Left ventricle myocardium superior (tissue), 1 donor: ENCODE data around the gene MINAR1. TPM values are rescaled to one million over a fixed set of nuclear protein-coding genes. Genes with fewer than 3 reads are reported as not detected.

ENCODE experiments used
- ATAC-seq: fragments of 200-7000 bp; cut with Tn5 transposase; one replicate; pipeline ENCODE4 v1.9.1; 2020; ENCODE audit warnings: mild to moderate bottlenecking, moderate library complexity
- DNase-seq: peaks from one replicate; pipeline ENCODE4 v3.0.0-alpha.2; 2020
- intact Hi-C: fragments of 100-400 bp; cut with micrococcal nuclease; formaldehyde crosslinking; loops from one replicate; pipeline ENCODE4 v1.11.0; 2022
- total RNA-seq: library from RNA; stranded (reverse); fragmentation: NEBNext Ultra II Directional; extraction: Animal tissue kit (Norgen Biotek cat#: 25700); gene quantifications from one replicate; pipeline ENCODE4 v1.2.1, GENCODE V29; 2021
- donor health status: DM: no; HTN: yes; CAD: no; lungs with severe emphysema.

Gene MINAR1
- total RNA-seq, 1 donor from 2014 or later = 0.07 TPM

DNA sequence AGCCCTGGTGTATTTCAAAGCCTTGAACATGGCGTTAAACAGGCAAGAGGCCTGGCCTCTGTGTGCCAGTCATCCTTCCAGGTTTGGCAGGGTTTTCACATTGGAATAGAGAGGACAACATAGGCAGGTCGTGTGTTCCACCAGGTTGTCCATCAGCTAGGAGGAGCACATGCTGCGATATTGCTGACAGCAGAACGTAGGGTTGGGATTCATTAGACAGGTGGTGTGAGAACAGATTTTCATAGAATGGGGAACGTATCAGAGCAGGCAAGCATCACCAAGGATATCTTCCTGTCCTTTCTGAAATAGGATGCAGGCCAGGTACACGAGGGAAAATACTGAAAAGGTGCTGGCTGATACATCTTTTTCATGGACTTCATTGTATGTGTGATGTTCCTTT is 26.4 kb downstream of the MINAR1 start:
- ATAC-seq (no peak), DNase-seq (no peak)
- intact Hi-C loops = no loop called here

DNA sequence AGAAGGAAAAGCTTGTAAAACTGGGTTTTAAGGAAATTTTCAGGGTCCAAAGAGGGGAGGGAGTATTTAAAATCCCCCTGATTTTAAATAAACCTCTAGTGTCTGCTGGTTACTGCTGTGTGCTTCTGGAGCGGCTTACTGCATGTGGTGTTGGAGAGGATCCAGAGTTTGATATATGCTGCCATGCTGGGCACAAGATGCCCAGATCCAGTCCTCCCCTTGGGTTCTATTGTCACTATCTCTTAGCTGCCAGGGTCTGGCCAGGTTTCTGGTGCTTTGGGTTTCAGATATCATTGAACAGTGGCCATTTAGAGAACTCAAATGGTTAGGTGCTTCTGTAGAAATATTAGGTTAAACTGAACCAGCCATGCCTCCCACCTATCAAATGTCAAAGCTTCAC is 27.5 kb downstream of the MINAR1 start:
- intact Hi-C loops = no loop called here
- no peak for DNase-seq
- no peak for ATAC-seq

DNA sequence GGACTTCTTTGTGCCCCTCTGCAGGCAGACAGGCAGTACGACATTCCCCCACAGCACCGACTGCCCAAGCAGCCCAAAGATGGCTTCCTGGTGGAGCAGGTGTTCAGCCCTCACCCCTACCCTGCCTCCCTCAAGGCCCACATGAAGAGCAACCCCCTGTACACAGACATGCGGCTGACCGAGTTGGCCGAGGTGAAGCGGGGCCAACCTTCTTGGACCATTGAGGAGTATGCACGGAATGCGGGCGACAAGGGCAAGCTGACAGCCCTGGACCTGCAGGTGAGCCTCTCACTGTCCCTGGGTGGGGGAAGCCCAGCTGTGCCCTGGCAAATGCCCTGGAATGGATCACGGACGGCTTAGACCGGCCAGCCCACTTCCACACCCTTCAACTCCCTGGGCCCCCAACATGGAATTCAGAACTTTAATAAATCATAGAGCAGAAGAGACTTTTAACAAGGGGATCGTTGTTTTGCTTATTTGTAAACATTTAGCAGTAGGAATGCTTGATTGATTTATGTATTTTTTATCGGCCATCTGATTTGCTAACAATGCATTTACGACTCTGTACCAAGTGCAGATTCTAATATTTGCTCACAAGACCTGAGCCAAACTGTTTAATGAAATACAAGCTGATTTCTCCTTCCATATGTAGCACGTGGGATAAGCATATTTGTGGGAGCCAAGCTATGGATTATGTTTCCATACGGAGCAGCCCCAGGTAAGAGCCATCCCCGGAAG is 31.1 kb downstream of the MINAR1 start:
- ATAC-seq (no peak), DNase-seq (no peak)
- intact Hi-C loops = no loop called here

DNA sequence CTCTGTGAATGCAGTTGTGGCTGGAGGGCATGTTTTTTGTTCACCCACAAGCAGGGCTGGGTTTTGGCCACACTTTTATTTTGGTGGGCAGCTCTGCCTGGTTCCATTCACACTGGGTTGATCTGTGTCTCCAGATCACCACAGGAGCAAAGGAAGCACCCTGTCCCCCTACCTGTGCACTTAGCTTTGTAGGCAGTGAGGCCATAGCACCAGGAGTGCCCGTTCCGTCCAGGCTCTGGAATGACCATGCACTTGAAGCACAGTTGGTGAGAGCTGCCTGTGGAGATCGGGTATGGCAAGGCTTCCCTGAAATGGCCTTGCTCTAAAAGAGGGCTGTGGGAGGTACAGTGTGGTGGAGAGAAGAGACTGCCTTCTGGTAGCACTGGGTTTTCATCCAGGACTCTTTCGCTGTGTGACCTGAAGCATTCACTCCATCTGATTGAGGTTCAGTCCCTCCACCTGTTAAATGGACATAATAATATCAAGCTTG is 31.7 kb downstream of the MINAR1 start:
- no peak for ATAC-seq
- DNase-seq = no peak
- intact Hi-C loops = no loop called here

DNA sequence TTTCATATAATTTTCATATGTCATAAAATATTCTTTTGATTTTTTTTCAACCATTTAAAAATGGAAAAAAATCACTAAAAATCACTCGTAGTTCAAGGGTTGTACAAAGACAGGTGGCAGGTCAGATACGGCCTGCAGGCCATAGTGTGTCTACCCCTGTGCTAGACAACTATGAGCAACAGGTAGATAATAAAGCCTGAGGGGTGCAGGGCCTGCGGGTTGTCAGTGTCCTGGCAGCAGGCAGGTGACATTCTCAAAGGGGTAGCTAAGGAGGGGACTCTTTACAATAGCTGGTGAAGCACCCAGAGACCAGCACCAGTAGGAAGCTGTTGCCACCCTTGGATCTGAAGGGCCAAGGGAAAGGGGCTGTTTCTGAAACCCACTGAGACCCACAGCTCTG is 34.4 kb downstream of the MINAR1 start:
- DNase-seq = no peak
- ATAC-seq = no peak
- intact Hi-C loops = no loop called here

DNA sequence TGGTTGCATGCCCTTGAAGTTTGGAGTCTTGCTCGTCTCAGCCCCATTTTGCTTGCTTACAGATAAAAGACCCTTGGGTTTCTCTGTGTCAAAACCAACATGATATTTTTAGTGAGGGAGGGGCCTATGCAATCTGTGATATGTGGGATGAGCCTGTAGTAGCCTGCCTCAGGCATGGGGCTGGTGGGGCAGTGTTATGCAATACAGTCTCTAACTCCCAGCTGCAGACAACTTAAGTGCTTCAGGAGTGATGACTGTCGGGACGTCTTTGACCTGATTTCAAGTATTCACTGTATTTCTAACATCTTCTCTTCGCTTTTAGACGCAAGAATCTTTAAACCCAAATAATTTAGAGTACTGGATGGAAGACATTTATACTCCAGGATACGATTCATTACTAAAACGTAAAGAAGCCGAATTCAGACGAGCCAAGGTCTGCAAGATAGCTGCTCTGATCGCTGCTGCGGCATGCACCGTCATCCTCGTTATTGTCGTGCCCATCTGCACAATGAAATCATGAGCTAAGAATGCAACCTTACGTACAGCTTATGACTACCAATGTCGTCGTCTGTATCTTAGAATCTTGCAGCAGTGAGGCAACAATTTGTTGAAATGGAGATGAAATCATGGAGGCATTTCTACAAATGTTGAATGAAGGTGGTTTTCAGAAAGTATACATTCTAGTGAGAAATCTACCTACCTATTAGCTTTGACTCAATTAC is 35.9 kb downstream of the MINAR1 start:
- intact Hi-C loops = no loop called here

DNA sequence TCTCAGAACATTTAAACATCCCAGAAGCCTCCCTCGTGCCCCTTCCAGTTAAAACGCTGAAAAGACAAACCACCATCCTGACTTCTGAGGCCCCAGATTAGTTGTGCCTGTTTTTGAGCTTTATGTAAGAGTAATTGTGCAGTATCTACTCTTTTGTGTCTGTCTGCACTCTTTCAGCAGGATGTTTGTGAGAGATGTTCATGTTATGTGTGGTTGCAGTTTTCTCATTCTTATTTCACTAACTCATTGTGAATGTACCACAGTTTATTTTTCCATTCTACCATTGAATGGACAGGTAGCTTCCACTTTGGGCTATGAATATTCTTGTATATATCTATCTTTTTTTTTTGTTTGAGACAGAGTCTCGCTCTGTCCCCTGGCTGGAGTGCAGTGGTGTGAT is 40.3 kb downstream of the MINAR1 start:
- intact Hi-C loops = no loop called here
- ATAC-seq (no peak), DNase-seq (no peak)

More for the DNA sequence above, 35.9 kb downstream of the MINAR1 start:
- DNase-seq = no peak
- no peak for ATAC-seq

DNA sequence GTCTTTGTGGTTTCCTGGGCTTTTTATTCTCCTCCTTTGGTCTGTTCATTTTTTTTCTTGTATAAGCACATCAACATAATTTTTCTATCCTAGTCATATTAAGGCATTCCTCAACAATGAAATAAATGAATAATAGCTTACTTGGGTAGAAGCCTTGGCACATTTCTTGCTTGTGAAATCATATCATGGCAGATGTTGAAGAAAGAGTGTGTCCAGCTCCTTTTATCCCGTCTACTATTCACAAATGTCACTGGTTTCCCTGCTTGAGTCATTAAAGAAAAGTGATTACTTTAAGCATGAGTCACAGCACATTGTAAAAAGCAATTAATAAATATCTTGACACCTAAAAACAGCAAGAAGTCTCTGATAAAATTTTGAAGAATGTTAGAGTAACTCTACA is 42.1 kb downstream of the MINAR1 start:
- no peak for DNase-seq
- intact Hi-C loops = no loop called here
- no peak for ATAC-seq

DNA sequence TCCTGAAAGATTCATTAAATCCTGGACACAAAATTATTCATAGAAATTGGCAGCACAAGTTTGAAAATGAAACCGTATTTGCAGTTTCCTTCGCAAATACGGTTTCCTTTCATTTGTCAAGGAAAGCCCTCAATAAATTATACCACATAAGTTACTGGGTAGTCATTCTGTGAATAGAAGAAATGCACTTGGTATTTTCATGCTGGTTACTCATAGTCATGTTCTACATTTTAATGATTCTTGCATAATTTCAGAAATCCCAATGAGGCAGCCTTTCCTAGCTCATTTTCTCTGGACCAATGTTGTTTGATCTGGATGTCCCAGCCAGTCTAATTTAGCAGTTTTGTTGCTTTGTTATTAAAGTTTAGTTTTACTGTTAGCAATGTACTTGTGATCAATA is 43.2 kb downstream of the MINAR1 start:
- intact Hi-C loops = no loop called here
- no peak for DNase-seq
- ATAC-seq = no peak

DNA sequence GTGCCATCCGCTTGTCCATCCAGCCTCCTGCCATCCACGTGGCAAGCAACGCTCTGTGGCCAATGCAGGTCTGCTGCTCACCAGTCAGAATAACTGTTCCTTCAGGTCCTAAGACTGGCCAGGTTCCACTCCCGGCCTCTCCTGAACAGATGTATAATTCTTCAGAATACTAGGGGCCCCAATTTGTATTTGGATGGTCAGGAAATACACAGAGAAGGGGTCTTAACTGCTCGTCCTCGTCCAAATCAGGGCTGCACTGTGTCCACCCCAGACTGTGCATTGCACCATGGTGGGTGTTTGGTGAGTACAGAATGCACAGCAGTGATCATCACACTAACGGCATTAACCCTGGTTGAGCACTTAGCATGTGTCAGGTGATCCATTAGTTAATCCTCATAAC is 46.0 kb downstream of the MINAR1 start:
- no peak for ATAC-seq
- no peak for DNase-seq
- intact Hi-C loops = no loop called here

DNA sequence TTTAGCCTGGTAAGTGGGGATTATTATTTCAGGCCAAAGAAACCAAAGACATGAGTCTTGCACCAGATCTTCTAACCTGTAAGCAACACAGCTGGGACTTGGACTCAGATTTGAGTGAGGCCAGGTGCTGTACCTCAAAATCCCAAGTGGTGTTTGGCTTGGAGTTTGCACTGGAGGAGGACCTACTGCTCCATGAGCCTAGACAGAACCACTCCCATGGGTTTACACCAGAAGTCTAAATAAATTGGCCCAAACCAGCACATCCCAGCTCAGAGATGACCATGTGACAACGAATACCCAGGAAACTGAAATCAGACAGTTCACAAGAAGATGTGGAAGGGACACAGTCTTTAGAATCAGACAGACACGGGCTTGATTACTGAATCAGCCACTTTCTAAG is 47.5 kb downstream of the MINAR1 start:
- ATAC-seq = no peak
- no peak for DNase-seq

DNA sequence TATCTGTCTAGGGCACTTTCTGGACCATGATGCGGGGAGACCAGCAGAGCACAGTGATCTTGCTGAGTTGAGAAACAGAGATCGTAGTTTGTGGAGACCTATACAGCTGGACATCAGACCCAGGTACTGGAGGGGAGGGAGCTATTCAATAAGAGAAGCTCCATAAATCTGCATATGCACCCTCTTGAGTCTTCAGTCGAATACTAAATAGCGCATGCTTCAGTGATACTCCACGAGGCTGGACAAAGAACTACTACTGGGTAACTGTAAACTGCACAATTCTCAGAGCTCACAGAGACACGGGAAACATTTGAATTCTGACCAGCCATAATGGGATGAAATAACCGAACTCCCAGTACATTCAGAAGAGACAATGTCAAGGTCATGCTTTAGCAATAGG is 49.7 kb downstream of the MINAR1 start:
- intact Hi-C loops = no loop called here
- ATAC-seq (no peak), DNase-seq (no peak)

More for the DNA sequence above, 47.5 kb downstream of the MINAR1 start:
- intact Hi-C loops = no loop called here

Other genes starting within 250 kb of the MINAR1 start
- gene ANKRD34C, start 149.6 kb upstream of the MINAR1 start, total RNA-seq = not detected
- 14.6 TPM for gene TMED3, start 121.2 kb upstream of the MINAR1 start, total RNA-seq